Measurements from ENCODE around the gene KRTAP10-1. TPM values are rescaled to one million over a fixed set of nuclear protein-coding genes. Genes with fewer than 3 reads are reported as not detected.

KRTAP10-1 gene
- total RNA-seq, 1 donor from 2014 or later, result not detected

- DNase-seq (ENCODE audit: low read depth in 2 of 2), result no peak
Observed at GRCh38 chr21:44516342-44516741, 23.7 kb downstream of the KRTAP10-1 start.

- DNase-seq (ENCODE audit: low read depth in 2 of 2), result no peak
Observed at GRCh38 chr21:44515359-44516165, 24.4 kb downstream of the KRTAP10-1 start.

DNA sequence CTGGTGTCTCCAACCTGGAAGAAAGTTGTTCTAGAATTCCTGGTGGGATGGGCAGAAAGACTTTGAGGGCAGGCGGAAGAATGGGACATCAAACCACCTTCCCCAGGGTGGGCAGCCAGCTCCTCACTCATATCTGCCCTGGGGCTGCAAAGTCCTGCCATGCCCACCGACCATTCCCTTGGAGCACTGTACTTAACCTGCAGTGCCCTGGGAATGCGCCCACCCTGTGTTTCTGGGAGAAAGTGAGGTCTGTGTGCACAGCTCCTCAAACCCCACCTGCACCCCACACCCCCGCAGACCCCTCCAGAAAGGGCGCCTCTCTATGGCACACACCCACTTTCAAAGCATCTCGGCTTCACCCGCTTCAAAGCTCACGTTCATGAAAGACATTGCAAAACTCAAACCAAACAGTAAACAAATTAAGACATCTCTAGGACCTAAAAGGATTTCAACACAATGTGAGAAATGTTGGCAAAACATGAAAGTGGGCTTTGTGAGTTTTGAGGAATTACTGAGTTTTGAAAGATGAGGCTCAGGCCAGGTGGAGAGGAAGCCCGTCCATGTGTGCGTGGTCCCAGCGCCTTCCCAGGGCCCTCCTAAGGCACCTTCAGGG lies 25.1 kb downstream of the KRTAP10-1 start:
- no peak for DNase-seq (ENCODE audit: low read depth in 2 of 2)

DNA sequence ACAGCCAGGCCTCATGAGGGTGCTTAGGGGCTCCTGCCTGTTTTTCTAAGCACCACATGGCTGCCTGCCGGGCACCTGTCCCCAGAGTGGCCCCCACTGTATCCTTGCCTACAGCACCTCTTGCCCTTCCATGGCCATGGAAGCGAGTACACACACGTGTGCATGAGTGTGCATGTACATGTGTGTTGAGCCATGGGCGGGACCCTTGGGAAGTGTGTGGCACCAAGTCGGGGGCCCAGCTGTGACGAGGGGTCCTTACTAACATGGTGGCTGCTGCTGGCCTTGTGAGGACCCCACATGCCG lies 25.8 kb downstream of the KRTAP10-1 start:
- no peak for DNase-seq (ENCODE audit: low read depth in 2 of 2)

- DNase-seq (ENCODE audit: low read depth in 2 of 2), result no peak
Observed at GRCh38 chr21:44513389-44514217, 26.4 kb downstream of the KRTAP10-1 start.

GRCh38 chr21:44512496-44513388 lies 27.3 kb downstream of the KRTAP10-1 start:
- no peak for DNase-seq (ENCODE audit: low read depth in 2 of 2)

GRCh38 chr21:44511938-44512275 lies 28.1 kb downstream of the KRTAP10-1 start:
- DNase-seq (ENCODE audit: low read depth in 2 of 2), result no peak

- DNase-seq (ENCODE audit: low read depth in 2 of 2), result no peak
Observed at GRCh38 chr21:44511219-44511937, 28.6 kb downstream of the KRTAP10-1 start.

DNA sequence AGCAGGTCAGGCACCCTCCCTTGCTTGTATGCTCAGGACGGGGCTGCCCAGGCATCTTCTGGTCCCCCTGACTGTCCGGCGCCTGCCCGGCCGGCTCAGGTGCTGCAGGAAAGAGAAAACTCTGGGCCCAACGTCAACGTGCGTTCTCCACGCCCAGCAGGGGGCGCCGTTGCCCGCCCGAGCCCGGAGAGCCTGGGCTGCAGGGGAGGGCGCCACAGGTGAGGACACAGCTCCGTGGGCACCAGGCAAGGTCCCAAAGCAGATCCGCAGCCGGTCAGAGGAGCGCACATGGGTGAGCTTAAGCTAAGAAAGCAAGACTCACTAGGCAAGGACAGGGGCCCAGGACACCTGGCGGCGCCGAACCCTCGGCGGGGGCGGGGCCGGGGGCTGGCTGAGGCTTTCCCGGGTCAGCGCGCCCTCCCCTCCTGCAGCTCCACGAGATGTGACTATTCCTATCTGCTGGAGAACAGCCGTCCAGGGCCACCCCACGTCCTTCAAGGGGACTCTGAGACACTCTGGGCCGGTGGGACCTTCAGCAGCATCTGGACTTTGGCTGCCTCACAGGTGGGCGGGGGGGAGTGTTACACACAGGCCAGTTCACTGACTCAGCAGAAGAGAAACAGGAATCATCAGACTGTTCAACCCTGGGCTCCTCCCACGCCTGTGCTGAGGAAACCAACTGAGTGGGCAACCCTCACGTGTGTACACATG lies 29.3 kb downstream of the KRTAP10-1 start:
- DNase-seq (ENCODE audit: low read depth in 2 of 2), result peak; percentile 12 to 47

GRCh38 chr21:44510109-44510507 lies 29.9 kb downstream of the KRTAP10-1 start:
- DNase-seq (ENCODE audit: low read depth in 2 of 2), result no peak

DNA sequence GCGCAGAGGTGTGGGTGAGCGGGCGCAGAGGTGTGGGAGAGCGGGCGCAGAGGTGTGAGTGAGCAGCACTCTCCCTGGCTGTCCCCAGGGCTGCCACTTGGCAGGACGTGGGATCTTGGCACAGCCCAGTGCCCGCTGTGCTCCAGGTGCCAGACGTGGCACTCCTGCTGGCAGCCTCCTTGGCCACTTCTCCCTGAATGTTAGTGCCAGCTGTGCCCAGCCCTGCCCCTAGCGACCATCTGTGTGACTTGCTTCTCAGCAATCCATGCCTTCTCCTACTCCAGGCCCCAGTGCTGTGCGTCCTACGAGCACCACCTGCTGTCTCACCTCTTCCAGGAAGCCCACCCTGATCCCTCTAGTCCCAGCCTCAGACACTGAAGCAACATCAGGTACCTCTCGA lies 30.5 kb downstream of the KRTAP10-1 start:
- peak in 1 of 2 donors; percentile 16 for DNase-seq (ENCODE audit: low read depth in 2 of 2)

DNA sequence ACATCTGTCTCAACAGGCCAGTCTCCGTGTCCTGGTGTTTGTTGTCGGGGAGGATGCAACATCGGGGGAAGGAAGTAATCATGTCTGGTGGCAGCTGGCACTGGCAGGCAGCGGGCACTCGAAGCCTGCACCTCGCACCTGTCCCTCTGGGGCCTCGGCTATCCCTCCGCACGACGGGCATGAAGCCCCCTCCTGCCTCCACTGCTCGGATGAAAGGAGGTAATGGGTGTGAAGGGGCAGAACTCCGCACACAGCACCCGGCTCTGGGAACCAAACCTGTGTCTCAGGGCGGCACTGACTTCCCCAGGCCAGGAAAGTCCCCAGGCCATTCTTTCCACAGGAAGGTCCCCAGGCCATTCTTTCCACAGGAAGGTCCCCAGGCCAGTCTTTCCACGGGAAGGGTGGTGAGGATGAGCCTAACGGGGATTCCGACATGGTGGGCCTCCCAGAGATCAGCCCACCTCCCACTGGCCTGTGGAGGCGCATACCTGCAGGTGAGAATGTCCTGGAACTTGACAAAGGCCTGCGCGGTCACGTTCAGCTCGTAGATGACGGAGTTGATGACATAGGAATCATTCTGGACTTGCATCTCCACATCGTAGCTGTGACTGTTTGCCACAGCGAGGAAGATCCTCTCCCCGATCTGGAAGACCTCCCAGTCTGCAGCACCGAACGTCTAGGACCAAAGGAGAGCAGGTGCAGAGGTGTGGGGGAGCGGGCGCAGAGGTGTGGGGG lies 31.1 kb downstream of the KRTAP10-1 start:
- DNase-seq (ENCODE audit: low read depth in 2 of 2), result no peak

DNA sequence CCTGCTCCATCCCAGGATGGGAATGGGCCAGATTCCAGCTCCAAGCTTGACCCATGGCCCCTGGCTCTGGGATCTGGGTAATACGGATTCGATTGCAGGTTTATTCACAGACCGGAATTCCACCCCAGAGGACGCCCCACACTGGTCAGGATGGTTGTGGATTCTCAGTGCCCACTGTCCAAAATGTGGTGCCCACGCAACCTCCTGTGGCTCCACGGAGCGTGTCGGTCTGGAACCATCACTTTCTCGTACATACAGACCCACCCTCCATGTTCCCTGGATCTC lies 31.6 kb downstream of the KRTAP10-1 start:
- DNase-seq (ENCODE audit: low read depth in 2 of 2), result no peak

DNA sequence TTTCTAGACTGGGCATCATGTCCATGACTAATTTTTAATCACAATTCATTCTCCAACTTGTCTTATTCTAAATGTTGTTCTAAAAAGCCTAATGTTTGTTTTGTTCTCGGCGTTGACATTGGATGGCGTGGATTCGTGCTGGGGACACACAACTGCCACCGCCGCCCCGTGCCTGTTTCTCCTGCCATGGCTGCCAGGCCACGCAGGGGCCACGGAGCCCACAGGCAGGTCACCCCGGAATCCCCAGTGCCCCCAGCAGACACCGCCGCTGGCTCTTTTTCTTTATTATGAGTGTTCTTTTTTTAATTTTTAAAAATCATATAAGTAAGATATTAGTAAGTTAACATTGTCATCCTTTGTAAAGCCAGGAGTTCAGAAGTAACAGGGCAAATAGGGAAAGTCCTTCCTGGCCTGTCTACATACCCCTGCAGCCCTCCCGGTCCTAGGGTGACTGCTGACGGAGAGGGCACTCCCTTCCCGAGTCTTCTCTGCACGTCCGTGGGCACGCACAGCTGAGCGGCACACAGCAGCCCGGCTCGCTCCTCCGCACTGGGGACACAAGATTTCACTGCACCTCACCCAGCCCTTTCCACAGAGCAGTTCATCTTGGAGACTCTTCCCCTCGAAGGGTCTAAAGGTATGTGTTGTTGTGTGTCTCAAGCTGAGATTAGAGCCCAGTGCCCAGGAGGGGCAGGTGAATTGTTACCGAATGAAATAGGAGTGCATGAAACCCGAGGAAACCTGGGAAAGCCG lies 32.1 kb downstream of the KRTAP10-1 start:
- no peak for DNase-seq (ENCODE audit: low read depth in 2 of 2)

DNA sequence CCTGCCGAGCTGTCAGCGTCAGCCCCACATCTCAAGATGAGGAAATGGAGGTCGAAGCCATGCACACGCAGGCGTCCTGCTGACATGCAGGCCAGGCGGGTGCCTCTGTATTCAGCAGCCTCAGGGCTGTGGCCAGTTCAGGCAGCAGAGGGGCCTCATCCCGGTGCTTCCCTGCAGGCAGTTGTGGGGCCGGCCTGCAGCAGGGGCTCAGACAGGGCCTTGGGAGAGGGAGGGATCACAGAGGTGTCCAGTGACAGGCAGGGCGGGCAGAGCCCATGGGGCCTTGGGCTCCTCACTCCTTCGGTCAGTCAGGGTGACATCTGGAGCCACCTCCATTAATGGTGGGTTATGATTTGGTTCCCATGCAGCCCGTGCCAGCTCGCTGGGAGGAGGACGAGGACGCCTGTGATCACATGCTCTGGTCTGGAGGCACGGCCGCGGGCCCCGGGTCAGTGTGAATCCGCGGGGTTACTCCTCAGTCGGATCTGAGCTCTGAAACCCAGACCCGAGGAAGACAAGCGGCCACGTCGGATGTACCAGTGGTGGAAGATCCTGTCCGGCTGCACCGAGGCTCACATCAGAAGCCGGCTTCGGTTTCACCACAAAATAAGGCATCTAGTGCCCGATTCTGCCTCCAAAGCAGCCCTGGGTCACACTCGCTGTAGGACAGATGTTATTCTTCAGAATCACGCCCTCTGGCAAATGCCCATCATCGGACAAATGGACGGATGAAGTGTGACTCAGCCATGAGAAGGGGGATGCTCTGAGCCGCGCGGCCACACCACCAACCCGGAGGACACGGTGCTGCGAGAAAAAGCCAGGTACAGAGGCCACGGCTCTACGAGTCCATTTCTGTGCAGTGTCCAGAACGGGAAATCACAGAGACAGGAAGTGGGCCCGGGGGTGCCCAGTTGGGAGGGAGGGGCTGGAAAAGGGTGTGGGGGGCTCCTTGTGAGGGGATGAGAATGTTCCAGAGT lies 33.4 kb downstream of the KRTAP10-1 start:
- DNase-seq (ENCODE audit: low read depth in 2 of 2), result no peak

DNA sequence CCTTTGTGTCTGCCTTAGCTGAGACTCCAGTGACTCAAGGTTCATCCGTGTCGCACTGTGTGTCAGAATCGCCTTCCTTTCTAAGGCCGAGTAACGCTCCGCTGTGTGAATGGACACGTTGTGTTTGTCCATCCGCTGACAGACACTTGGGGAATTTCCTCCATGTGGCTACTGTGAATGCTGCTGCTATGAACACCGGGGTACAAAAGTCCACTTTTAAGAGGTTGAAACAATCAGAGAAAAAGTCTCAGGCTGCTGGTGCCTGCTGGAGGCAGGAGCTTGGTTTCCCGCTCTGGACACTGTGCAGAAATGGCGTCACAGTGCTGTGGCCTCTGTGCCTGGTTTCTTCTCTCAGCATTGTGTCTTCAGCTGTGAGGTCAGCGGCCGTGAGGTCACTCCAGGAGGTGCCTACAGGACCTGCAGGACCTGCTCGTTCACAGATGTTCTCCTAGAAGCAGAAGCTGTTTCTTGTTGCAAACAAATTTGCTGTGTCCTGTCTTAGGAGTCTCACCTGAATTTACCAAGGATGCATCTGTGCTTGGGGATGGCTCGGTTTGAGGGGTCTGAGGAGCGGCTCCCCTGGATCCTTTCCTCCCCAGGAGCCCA lies 34.2 kb downstream of the KRTAP10-1 start:
- peak in 1 of 2 donors; percentile 18 for DNase-seq (ENCODE audit: low read depth in 2 of 2)

- no peak for DNase-seq (ENCODE audit: low read depth in 2 of 2)
Observed at GRCh38 chr21:44503901-44504399, 36.0 kb downstream of the KRTAP10-1 start.

All from dermis microvascular lymphatic vessel endothelial cell (primary cell).